Left lung (tissue), 10 donors: ENCODE measurements around the gene NHERF2. TPM values are rescaled to one million over a fixed set of nuclear protein-coding genes. Genes with fewer than 3 reads are reported as not detected.

ENCODE experiments used
- ATAC-seq: fragments of 200-7000 bp; cut with Tn5 transposase; one replicate; pipeline ENCODE4 v1.9.1; 2020; ENCODE audit warnings: moderate library complexity
- DNase-seq, 4 donors: peaks; one replicate each; pipeline ENCODE4 v3.0.0-alpha.2; 2013 to 2020
- H3K27ac ChIP-seq, 2 donors: fragments of 200-600 bp; sonication (generic) in 1 of 2; one replicate each; pipeline versions ENCODE4 v1.5.0 to v1.8.0; 2020 to 2021
- H3K27me3 ChIP-seq, 2 donors: fragments of 200-600 bp; sonication (generic) in 1 of 2; one replicate each; pipeline versions ENCODE4 v1.5.0 to v1.8.0; 2020 to 2021
- H3K36me3 ChIP-seq, 2 donors: fragments of 200-600 bp; sonication (generic) in 1 of 2; one replicate each; pipeline versions ENCODE4 v1.5.0 to v1.8.0; 2020 to 2021
- H3K4me1 ChIP-seq, 2 donors: fragments of 200-600 bp; one replicate each; pipeline ENCODE4 v1.8.0; 2021
- H3K4me3 ChIP-seq, 2 donors: fragments of 200-600 bp; sonication (generic) in 1 of 2; one replicate each; pipeline versions ENCODE4 v1.5.0 to v1.8.0; 2020 to 2021; ENCODE audit warnings: mild to moderate bottlenecking in 1 of 2
- H3K9me3 ChIP-seq, 2 donors: fragments of 200-600 bp; sonication (generic) in 1 of 2; one replicate each; pipeline versions ENCODE4 v1.5.0 to v1.8.0; 2020 to 2021
- intact Hi-C, 2 donors: fragments of 100-400 bp; cut with DNase I; formaldehyde crosslinking; loops; one replicate each; pipeline versions ENCODE4 v1.11.2 to v1.14.2; 2022
- polyA plus RNA-seq, 6 donors: library from polyadenylated mRNA; unstranded; fragments of 120-200 nt; gene quantifications; one replicate each; pipeline ENCODE4 v1.2.1, GENCODE V29; 2013; ENCODE audit not compliant: insufficient read length in 6 of 6
- total RNA-seq, 2 donors: library from RNA; stranded (reverse); fragmentation: NEBNext Ultra II Directional; extraction: Animal tissue kit (Norgen Biotek cat#: 25700); gene quantifications; one replicate each; pipeline ENCODE4 v1.2.1, GENCODE V29; 2021
- TF ChIP-seq, protein P1 (sequence below), 2 donors: fragments of 200-600 bp; sonication (generic) in 1 of 2; IDR thresholded peaks; one replicate each; pipeline versions ENCODE4 v1.5.0 to v1.8.0; 2021; ENCODE audit warnings: antibody characterized with exemption in 2 of 2
- donor health status: DM: no; HTN: yes; CAD: no.
- donor health status: DM: no; HTN: no; CAD: no.

NHERF2 gene
- total and polyA plus RNA-seq, 8 donors, result 68.1 to 349 (median 109) TPM

- TF ChIP-seq, protein P1, sequence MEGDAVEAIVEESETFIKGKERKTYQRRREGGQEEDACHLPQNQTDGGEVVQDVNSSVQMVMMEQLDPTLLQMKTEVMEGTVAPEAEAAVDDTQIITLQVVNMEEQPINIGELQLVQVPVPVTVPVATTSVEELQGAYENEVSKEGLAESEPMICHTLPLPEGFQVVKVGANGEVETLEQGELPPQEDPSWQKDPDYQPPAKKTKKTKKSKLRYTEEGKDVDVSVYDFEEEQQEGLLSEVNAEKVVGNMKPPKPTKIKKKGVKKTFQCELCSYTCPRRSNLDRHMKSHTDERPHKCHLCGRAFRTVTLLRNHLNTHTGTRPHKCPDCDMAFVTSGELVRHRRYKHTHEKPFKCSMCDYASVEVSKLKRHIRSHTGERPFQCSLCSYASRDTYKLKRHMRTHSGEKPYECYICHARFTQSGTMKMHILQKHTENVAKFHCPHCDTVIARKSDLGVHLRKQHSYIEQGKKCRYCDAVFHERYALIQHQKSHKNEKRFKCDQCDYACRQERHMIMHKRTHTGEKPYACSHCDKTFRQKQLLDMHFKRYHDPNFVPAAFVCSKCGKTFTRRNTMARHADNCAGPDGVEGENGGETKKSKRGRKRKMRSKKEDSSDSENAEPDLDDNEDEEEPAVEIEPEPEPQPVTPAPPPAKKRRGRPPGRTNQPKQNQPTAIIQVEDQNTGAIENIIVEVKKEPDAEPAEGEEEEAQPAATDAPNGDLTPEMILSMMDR (IDR thresholded peaks at IDR 0.05), result no peak
- H3K4me3 ChIP-seq, result no peak overlapping the region
- DNase-seq (peak in 2 of 4 donors; percentile 79 to 87), ATAC-seq (peak; percentile 35)
- H3K27me3 ChIP-seq, result no peaks in the 10 kb centered on the region
- no peaks in the 10 kb centered on the region for H3K9me3 ChIP-seq
- H3K4me1 ChIP-seq, result peaks cover 64 to 95% of the 10 kb centered on the region in 2 donors
- peaks cover 0 to 21% of the 10 kb centered on the region in 2 donors for H3K36me3 ChIP-seq
- peak overlapping the region; percentile 81 to 85 for H3K27ac ChIP-seq
- intact Hi-C loops, result no loop called here
Measured at GRCh38 chr16:2040787-2041522, 14.3 kb downstream of the NHERF2 start.

DNA sequence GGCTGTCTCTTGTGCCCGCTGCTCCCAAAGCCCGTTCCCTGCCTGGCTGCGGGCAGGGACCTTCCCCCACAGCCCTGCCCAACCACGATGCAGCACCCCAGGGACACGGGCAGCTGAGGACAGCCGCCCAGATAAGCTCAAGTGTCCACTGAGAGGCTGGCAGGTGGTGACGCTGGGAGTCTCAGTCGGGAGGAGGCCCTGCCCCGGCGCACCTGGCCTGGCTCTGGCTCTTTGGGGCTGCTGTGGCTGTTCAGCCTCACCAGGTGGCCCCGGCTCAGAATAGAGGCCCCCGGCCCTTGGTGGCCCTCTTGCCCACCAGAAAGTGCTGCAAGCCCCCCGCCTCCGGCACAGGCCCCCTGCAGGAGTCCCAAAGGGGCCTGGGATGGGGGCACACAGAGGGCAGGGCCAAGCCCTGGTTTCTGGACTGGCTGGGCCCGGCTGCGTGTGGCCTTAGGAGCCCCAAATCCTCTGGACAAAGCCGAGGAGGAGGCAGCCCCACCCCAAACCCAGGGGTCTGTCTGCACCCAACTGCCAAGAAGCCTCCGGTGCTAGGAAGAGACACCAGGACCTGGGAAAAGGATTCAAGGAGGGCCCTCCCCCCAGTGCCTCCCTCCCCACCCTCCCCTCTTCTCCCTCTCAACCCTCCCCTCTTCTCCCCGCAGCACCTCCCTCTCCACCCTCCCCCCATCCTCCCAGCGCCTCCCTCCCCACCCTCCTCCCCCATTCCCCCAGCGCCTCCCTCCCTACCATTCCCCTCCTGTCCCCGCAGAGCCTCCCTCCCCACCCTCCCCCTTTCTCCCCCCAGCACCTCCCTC lies 15.7 kb downstream of the NHERF2 start:
- no peaks in the 10 kb centered on the region for H3K9me3 ChIP-seq
- no peaks in the 10 kb centered on the region for H3K27me3 ChIP-seq
- ATAC-seq, result peak; percentile 71
- peak overlapping the region; percentile 85 to 87 for H3K27ac ChIP-seq
- no peak overlapping the region for H3K4me3 ChIP-seq
- H3K4me1 ChIP-seq, result peaks cover 57 to 95% of the 10 kb centered on the region in 2 donors
- TF ChIP-seq, protein P1 (IDR thresholded peaks at IDR 0.05), result no peak
- DNase-seq, result peak in 3 of 4 donors; percentile 75 to 91 (median 85)
- H3K36me3 ChIP-seq, result peaks cover 0 to 13% of the 10 kb centered on the region in 2 donors
- intact Hi-C loops, result no loop called here

GRCh38 chr16:2042986-2043666 lies 16.4 kb downstream of the NHERF2 start:
- intact Hi-C loops, result no loop called here
- peak in 2 of 4 donors; percentile 82 to 83 for DNase-seq
- TF ChIP-seq, protein P1 (IDR thresholded peaks at IDR 0.05), result no peak

GRCh38 chr16:2043667-2044451 lies 17.2 kb downstream of the NHERF2 start:
- Histone ChIP-seq H3K36me3 (peaks cover 0 to 2% of the 10 kb centered on the region in 2 donors), H3K4me3 (no peak overlapping the region), H3K4me1 (peaks cover 49 to 87% of the 10 kb centered on the region in 2 donors), H3K9me3 (no peaks in the 10 kb centered on the region), H3K27ac (peak overlapping the region; percentile 73 to 75), H3K27me3 (no peaks in the 10 kb centered on the region)
- peak; percentile 14 for ATAC-seq
- intact Hi-C loops, result no loop called here
- TF ChIP-seq, protein P1 (IDR thresholded peaks at IDR 0.05), result no peak
- peak in 2 of 4 donors; percentile 77 to 85 for DNase-seq

More at GRCh38 chr16:2042986-2043666, 16.4 kb downstream of the NHERF2 start:
- peaks cover 49 to 88% of the 10 kb centered on the region in 2 donors for H3K4me1 ChIP-seq
- no peak overlapping the region for H3K4me3 ChIP-seq
- H3K9me3 ChIP-seq, result no peaks in the 10 kb centered on the region
- ATAC-seq, result peak; percentile 23
- H3K27ac ChIP-seq, result peak overlapping the region; percentile 73 to 75
- no peaks in the 10 kb centered on the region for H3K27me3 ChIP-seq
- peaks cover 0 to 6% of the 10 kb centered on the region in 2 donors for H3K36me3 ChIP-seq
